Measurements from ENCODE around the gene TLR8. TPM values are rescaled to one million over a fixed set of nuclear protein-coding genes. Genes with fewer than 3 reads are reported as not detected.

TLR8 gene
- total RNA-seq (2021; ENCODE audit: unreplicated experiment) (not detected), Bru-seq, nascent RNA (not detected), BruChase-seq, experiment 1, labeled RNA remaining after a 2-hour chase (not detected), BruChase-seq, experiment 2, labeled RNA remaining after a 6-hour chase (not detected)
- not detected for polyA plus RNA-seq (2012; ENCODE audit: insufficient read length)
- long read RNA-seq, result 0 reads

DNA sequence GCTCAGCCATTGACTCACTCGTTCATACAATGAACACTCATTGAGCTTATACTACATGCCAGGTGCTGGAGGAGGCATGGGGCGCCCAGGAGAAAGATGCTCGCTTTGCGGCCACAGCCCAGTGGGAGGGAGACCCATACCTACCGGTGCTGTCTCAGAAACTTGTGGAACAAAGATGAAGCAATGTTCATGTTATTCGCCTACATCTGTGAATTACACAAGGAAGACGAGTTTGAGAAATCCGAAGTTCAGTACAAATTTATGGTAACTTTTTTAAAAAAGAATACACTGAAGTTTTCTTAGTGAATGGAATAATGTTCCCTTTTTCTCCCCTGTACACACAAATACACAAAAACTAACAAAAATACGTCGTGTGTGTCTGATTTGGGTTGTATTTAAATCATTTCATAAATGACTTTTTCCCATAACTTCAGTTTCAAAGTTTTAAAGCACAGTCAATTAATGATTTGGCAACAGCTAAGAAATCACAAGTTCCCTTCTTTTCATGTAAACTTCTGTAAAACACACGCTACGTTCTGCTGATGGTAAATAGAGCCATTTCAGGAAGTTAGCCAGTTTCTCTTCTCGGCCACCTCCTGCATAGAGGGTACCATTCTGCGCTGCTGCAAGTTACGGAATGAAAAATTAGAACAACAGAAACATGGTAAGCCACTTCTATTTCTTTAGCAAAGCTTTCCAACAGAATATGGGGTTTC lies at the start of gene TLR8:
Gene TLR8, plus strand, starts transcription at position 575 of the 716 bp plus-strand sequence. Its CDS starts 87 bp downstream, at position 662.
- Histone ChIP-seq H3K36me3 (ENCODE audit: control insufficient read depth, insufficient read depth, low read length) (no peaks in the 10 kb centered on the region), H3K27me3 (ENCODE audit: control insufficient read depth, insufficient read depth, low read length) (no peaks in the 10 kb centered on the region), H3K27ac (ENCODE audit: low read length) (no peak within 1 kb of the TSS), H3K4me3 (ENCODE audit: low read depth in 2 of 2, low read length in 2 of 2) (no peak within 1 kb of the TSS), H3K4me1 (ENCODE audit: control insufficient read depth, insufficient read depth, low read length) (no peaks in the 10 kb centered on the region), H3K9me3 (ENCODE audit: control insufficient read depth, insufficient read depth, low read depth, low read length) (no peaks in the 10 kb centered on the region)
- in situ Hi-C loops (cut with HindIII; ENCODE audit: low pct_unique_long_range_greater_than_20kb, low sequenced_read_pairs) (no loop called here), intact Hi-C loops (cut with micrococcal nuclease; ENCODE audit: unreplicated experiment) (no loop called here)
- CTCF ChIA-PET, result no interaction called here
- POLR2A ChIA-PET, result interaction anchor here (0.6 kb wide), 1 partner anchor 767 kb away, joined by 9 read pairs; no protein-coding TSS in a partner anchor
- BruUV-seq (replicated peaks), result no TSS peak
- no peak for TF ChIP-seq POLR2AphosphoS5 (IDR thresholded peaks at IDR 0.05; ENCODE audit: low read depth, low read length)
- TF ChIP-seq, protein P1, sequence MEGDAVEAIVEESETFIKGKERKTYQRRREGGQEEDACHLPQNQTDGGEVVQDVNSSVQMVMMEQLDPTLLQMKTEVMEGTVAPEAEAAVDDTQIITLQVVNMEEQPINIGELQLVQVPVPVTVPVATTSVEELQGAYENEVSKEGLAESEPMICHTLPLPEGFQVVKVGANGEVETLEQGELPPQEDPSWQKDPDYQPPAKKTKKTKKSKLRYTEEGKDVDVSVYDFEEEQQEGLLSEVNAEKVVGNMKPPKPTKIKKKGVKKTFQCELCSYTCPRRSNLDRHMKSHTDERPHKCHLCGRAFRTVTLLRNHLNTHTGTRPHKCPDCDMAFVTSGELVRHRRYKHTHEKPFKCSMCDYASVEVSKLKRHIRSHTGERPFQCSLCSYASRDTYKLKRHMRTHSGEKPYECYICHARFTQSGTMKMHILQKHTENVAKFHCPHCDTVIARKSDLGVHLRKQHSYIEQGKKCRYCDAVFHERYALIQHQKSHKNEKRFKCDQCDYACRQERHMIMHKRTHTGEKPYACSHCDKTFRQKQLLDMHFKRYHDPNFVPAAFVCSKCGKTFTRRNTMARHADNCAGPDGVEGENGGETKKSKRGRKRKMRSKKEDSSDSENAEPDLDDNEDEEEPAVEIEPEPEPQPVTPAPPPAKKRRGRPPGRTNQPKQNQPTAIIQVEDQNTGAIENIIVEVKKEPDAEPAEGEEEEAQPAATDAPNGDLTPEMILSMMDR (IDR thresholded peaks at IDR 0.05), result no peak
- no peak for TF ChIP-seq SIN3A (IDR thresholded peaks at IDR 0.05; ENCODE audit: borderline replicate concordance, insufficient read depth, low read depth, low read length)
- no peak for TF ChIP-seq TCF7L2 (IDR thresholded peaks at IDR 0.05; ENCODE audit: low read depth, low read length)
- TF ChIP-seq, protein P2, sequence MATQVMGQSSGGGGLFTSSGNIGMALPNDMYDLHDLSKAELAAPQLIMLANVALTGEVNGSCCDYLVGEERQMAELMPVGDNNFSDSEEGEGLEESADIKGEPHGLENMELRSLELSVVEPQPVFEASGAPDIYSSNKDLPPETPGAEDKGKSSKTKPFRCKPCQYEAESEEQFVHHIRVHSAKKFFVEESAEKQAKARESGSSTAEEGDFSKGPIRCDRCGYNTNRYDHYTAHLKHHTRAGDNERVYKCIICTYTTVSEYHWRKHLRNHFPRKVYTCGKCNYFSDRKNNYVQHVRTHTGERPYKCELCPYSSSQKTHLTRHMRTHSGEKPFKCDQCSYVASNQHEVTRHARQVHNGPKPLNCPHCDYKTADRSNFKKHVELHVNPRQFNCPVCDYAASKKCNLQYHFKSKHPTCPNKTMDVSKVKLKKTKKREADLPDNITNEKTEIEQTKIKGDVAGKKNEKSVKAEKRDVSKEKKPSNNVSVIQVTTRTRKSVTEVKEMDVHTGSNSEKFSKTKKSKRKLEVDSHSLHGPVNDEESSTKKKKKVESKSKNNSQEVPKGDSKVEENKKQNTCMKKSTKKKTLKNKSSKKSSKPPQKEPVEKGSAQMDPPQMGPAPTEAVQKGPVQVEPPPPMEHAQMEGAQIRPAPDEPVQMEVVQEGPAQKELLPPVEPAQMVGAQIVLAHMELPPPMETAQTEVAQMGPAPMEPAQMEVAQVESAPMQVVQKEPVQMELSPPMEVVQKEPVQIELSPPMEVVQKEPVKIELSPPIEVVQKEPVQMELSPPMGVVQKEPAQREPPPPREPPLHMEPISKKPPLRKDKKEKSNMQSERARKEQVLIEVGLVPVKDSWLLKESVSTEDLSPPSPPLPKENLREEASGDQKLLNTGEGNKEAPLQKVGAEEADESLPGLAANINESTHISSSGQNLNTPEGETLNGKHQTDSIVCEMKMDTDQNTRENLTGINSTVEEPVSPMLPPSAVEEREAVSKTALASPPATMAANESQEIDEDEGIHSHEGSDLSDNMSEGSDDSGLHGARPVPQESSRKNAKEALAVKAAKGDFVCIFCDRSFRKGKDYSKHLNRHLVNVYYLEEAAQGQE (IDR thresholded peaks at IDR 0.05; ENCODE audit: insufficient read depth in 1 of 2, low read depth in 2 of 2, low read length in 1 of 2), result no peak
- DNase-seq (ENCODE audit: low read depth, low spot score) (no peak), ATAC-seq (no peak)

DNA sequence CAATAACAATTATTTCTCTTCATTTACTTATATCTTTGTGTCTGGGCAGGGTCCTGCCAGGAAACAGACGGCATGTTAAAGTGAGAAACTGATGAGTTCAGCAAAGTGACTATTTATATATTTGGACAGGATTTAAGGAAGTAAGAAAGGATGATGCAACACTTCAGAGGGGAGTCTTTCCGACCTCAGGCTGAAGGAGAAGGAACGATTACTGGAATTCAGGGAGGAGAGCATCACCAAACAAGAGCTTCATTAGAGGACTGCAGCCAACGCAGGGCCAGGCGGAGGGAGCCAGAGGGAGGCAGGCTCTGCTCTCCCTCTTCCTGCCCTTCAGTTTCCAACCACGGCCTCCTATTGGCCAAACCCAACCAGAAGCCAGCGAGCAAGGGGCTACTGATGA lies 41.1 kb upstream of the TLR8 start:
- Histone ChIP-seq H3K4me1 (ENCODE audit: control insufficient read depth, insufficient read depth, low read length) (no peaks in the 10 kb centered on the region), H3K9me3 (ENCODE audit: control insufficient read depth, insufficient read depth, low read depth, low read length) (no peaks in the 10 kb centered on the region), H3K27ac (ENCODE audit: low read length) (no peak overlapping the region), H3K4me3 (ENCODE audit: low read depth in 2 of 2, low read length in 2 of 2) (no peak overlapping the region), H3K36me3 (ENCODE audit: control insufficient read depth, insufficient read depth, low read length) (no peaks in the 10 kb centered on the region), H3K27me3 (ENCODE audit: control insufficient read depth, insufficient read depth, low read length) (no peaks in the 10 kb centered on the region)
- in situ Hi-C loops (cut with HindIII; ENCODE audit: low pct_unique_long_range_greater_than_20kb, low sequenced_read_pairs) (no loop called here), intact Hi-C loops (cut with micrococcal nuclease; ENCODE audit: unreplicated experiment) (no loop called here)
- ChIA-PET POLR2A (no interaction called here), CTCF (no interaction called here)
- DNase-seq (ENCODE audit: low read depth, low spot score) (no peak), ATAC-seq (no peak)
- BruUV-seq (replicated peaks), result no TSS peak
- no peak for TF ChIP-seq SIN3A (IDR thresholded peaks at IDR 0.05; ENCODE audit: borderline replicate concordance, insufficient read depth, low read depth, low read length)
- TF ChIP-seq, protein P1 (IDR thresholded peaks at IDR 0.05), result no peak
- TF ChIP-seq, protein P2 (IDR thresholded peaks at IDR 0.05; ENCODE audit: insufficient read depth in 1 of 2, low read depth in 2 of 2, low read length in 1 of 2), result no peak
- no peak for TF ChIP-seq TCF7L2 (IDR thresholded peaks at IDR 0.05; ENCODE audit: low read depth, low read length)
- no peak for TF ChIP-seq POLR2AphosphoS5 (IDR thresholded peaks at IDR 0.05; ENCODE audit: low read depth, low read length)

Data from Panc1 (cell line).